Measurements from ENCODE around the gene FAM118B.

DNA sequence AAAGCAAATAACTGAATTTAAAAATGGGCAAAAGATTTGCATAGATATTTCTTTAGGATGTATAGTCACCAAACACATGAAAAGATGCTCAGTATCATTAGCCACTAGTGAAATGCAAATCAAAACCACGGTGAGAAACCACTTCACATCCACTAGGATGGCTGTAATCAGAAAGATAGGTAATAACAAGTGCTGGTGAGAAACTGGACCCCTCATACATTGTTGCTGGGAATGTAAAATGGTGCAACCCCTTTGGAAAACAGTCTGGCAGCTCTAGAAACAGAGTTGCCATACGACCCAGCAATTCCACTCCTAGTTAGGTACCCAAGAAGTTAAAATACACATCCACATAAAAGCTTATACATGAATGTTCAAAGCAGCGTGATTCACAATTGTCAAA is 16.5 kb upstream of the FAM118B start:
- TF ChIP-seq, protein P1, sequence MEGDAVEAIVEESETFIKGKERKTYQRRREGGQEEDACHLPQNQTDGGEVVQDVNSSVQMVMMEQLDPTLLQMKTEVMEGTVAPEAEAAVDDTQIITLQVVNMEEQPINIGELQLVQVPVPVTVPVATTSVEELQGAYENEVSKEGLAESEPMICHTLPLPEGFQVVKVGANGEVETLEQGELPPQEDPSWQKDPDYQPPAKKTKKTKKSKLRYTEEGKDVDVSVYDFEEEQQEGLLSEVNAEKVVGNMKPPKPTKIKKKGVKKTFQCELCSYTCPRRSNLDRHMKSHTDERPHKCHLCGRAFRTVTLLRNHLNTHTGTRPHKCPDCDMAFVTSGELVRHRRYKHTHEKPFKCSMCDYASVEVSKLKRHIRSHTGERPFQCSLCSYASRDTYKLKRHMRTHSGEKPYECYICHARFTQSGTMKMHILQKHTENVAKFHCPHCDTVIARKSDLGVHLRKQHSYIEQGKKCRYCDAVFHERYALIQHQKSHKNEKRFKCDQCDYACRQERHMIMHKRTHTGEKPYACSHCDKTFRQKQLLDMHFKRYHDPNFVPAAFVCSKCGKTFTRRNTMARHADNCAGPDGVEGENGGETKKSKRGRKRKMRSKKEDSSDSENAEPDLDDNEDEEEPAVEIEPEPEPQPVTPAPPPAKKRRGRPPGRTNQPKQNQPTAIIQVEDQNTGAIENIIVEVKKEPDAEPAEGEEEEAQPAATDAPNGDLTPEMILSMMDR (IDR thresholded peaks at IDR 0.05), result no peak
- TF ChIP-seq POLR2A (IDR thresholded peaks at IDR 0.05), result no peak
